ENCODE results near the gene ETFRF1.

DNA sequence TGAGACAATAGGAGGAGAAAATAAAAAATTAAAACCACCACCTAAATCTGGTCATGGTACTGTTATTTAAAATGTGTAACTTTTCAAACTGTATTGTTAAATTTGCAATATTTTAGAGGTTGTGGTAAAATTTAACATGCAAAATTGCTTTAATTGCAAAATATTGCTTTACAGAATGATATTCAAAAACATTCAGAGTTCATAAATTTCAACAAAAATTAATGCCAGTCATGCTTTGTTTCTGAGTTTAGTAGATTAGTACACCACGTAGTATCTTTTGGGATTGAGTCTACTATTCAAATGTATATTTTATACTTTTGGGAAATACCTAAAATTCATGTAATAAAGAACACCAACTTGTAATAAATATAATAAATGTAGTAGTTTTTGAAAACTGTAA lies 18.3 kb downstream of the ETFRF1 start:
- TF ChIP-seq, protein P1, sequence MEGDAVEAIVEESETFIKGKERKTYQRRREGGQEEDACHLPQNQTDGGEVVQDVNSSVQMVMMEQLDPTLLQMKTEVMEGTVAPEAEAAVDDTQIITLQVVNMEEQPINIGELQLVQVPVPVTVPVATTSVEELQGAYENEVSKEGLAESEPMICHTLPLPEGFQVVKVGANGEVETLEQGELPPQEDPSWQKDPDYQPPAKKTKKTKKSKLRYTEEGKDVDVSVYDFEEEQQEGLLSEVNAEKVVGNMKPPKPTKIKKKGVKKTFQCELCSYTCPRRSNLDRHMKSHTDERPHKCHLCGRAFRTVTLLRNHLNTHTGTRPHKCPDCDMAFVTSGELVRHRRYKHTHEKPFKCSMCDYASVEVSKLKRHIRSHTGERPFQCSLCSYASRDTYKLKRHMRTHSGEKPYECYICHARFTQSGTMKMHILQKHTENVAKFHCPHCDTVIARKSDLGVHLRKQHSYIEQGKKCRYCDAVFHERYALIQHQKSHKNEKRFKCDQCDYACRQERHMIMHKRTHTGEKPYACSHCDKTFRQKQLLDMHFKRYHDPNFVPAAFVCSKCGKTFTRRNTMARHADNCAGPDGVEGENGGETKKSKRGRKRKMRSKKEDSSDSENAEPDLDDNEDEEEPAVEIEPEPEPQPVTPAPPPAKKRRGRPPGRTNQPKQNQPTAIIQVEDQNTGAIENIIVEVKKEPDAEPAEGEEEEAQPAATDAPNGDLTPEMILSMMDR (IDR thresholded peaks at IDR 0.05): no peak
- TF ChIP-seq IRF2 (CRISPR knock-in tag; IDR thresholded peaks at IDR 0.05; ENCODE audit: borderline replicate concordance, low read depth) (no peak), TEAD4 (CRISPR knock-in tag; IDR thresholded peaks at IDR 0.05) (no peak)
- TF ChIP-seq, protein P2, sequence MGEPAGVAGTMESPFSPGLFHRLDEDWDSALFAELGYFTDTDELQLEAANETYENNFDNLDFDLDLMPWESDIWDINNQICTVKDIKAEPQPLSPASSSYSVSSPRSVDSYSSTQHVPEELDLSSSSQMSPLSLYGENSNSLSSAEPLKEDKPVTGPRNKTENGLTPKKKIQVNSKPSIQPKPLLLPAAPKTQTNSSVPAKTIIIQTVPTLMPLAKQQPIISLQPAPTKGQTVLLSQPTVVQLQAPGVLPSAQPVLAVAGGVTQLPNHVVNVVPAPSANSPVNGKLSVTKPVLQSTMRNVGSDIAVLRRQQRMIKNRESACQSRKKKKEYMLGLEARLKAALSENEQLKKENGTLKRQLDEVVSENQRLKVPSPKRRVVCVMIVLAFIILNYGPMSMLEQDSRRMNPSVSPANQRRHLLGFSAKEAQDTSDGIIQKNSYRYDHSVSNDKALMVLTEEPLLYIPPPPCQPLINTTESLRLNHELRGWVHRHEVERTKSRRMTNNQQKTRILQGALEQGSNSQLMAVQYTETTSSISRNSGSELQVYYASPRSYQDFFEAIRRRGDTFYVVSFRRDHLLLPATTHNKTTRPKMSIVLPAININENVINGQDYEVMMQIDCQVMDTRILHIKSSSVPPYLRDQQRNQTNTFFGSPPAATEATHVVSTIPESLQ (CRISPR knock-in tag; IDR thresholded peaks at IDR 0.05): no peak
- TF ChIP-seq, protein P3, sequence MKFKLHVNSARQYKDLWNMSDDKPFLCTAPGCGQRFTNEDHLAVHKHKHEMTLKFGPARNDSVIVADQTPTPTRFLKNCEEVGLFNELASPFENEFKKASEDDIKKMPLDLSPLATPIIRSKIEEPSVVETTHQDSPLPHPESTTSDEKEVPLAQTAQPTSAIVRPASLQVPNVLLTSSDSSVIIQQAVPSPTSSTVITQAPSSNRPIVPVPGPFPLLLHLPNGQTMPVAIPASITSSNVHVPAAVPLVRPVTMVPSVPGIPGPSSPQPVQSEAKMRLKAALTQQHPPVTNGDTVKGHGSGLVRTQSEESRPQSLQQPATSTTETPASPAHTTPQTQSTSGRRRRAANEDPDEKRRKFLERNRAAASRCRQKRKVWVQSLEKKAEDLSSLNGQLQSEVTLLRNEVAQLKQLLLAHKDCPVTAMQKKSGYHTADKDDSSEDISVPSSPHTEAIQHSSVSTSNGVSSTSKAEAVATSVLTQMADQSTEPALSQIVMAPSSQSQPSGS (CRISPR knock-in tag; IDR thresholded peaks at IDR 0.05; ENCODE audit: borderline replicate concordance, low read depth): no peak
